ENCODE data around the gene ILDR1.

ILDR1 gene

GRCh38 chr3:122019493-122019892 is 2.6 kb downstream of the ILDR1 start:
- no peak for DNase-seq (ENCODE audit: low read depth)
- no peak for TF ChIP-seq CTCF (IDR thresholded peaks at IDR 0.05; ENCODE audit: low read length, missing control alignments)
- H3K4me3 ChIP-seq (replicated peaks; ENCODE audit: low read depth, low read length) = no peak overlapping the region

GRCh38 chr3:122014741-122015140 is 7.3 kb downstream of the ILDR1 start:
- no peak overlapping the region for H3K4me3 ChIP-seq (replicated peaks; ENCODE audit: low read depth, low read length)
- no peak for TF ChIP-seq CTCF (IDR thresholded peaks at IDR 0.05; ENCODE audit: low read length, missing control alignments)
- DNase-seq (ENCODE audit: low read depth) = no peak

GRCh38 chr3:122013448-122013925 is 8.6 kb downstream of the ILDR1 start:
- no peak overlapping the region for H3K4me3 ChIP-seq (replicated peaks; ENCODE audit: low read depth, low read length)
- DNase-seq (ENCODE audit: low read depth) = no peak
- no peak for TF ChIP-seq CTCF (IDR thresholded peaks at IDR 0.05; ENCODE audit: low read length, missing control alignments)

GRCh38 chr3:122012821-122013220 is 9.2 kb downstream of the ILDR1 start:
- H3K4me3 ChIP-seq (replicated peaks; ENCODE audit: low read depth, low read length) = no peak overlapping the region
- no peak for DNase-seq (ENCODE audit: low read depth)
- no peak for TF ChIP-seq CTCF (IDR thresholded peaks at IDR 0.05; ENCODE audit: low read length, missing control alignments)

- DNase-seq (ENCODE audit: low read depth) = no peak
- H3K4me3 ChIP-seq (replicated peaks; ENCODE audit: low read depth, low read length) = no peak overlapping the region
- no peak for TF ChIP-seq CTCF (IDR thresholded peaks at IDR 0.05; ENCODE audit: low read length, missing control alignments)
Measured at GRCh38 chr3:122011396-122011795, 10.7 kb downstream of the ILDR1 start.

- DNase-seq (ENCODE audit: low read depth) = no peak
- no peak overlapping the region for H3K4me3 ChIP-seq (replicated peaks; ENCODE audit: low read depth, low read length)
- TF ChIP-seq CTCF (IDR thresholded peaks at IDR 0.05; ENCODE audit: low read length, missing control alignments) = no peak
Measured at GRCh38 chr3:122010506-122010905, 11.5 kb downstream of the ILDR1 start.

- DNase-seq (ENCODE audit: low read depth) = no peak
- no peak for TF ChIP-seq CTCF (IDR thresholded peaks at IDR 0.05; ENCODE audit: low read length, missing control alignments)
- H3K4me3 ChIP-seq (replicated peaks; ENCODE audit: low read depth, low read length) = no peak overlapping the region
Measured at GRCh38 chr3:122008166-122008565, 13.9 kb downstream of the ILDR1 start.

All from fibroblast of pulmonary artery (primary cell).